H1 (cell line): ENCODE measurements around the gene SEC24B. TPM values are rescaled to one million over a fixed set of nuclear protein-coding genes. Genes with fewer than 3 reads are reported as not detected.
A peak's percentile ranks its signal among the peaks of the same experiment; 100 is the strongest.

Experiments used
- CTCF ChIA-PET: fragments of 300-600 bp; sonication (Branson Sonifier 250); formaldehyde crosslinking; loops from one replicate; lab custom pipeline; 2021; ENCODE audit not compliant: partially characterized antibody; lab: Charles Lee
- POLR2A ChIA-PET: fragments of 300-600 bp; sonication (Branson Sonifier 250); formaldehyde crosslinking; loops from one replicate; lab custom pipeline; 2021; ENCODE audit warnings: inconsistent platforms; ENCODE audit not compliant: partially characterized antibody; lab: Charles Lee
- DNase-seq, 2 experiments: peaks; one replicate each; pipeline versions ENCODE4 v3.0.0 to v3.0.0-alpha.2; 2010 to 2022; ENCODE audit warnings: low spot score in 2 of 2, low read depth in 1 of 2, mixed read lengths in 1 of 2
- FAIRE-seq: peaks from 2 replicates; lab custom pipeline; 2011; peaks lifted over from hg19 to GRCh38; lab: Jason Lieb, UNC
- H2AFZ ChIP-seq: 2 replicates; pipeline ENCODE4 v1.8.1; 2012; ENCODE audit warnings: low read length, inconsistent platforms
- H2AK5ac ChIP-seq: 2 replicates; pipeline ENCODE4 v1.6.1; 2013; ENCODE audit warnings: low read depth, low read length
- H2BK120ac ChIP-seq: replicated peaks from 2 replicates; pipeline ENCODE3; 2013; ENCODE audit warnings: low read depth, low read length, inconsistent platforms
- H2BK12ac ChIP-seq: 2 replicates; pipeline ENCODE4 v1.6.1; 2013; ENCODE audit warnings: low read depth, low read length
- H2BK15ac ChIP-seq: 2 replicates; pipeline ENCODE4 v1.6.1; 2013; ENCODE audit warnings: low read length
- H2BK20ac ChIP-seq: 2 replicates; pipeline ENCODE4 v1.6.1; 2013; ENCODE audit warnings: low read length
- H2BK5ac ChIP-seq: 2 replicates; pipeline ENCODE4 v1.6.1; 2013; ENCODE audit warnings: low read depth, low read length
- H3K14ac ChIP-seq: 2 replicates; pipeline ENCODE4 v1.6.1; 2013; ENCODE audit warnings: inconsistent platforms; ENCODE audit not compliant: insufficient read length
- H3K18ac ChIP-seq: 2 replicates; pipeline ENCODE4 v1.6.1; 2013; ENCODE audit warnings: low read length; ENCODE audit errors: extremely low read depth
- H3K23ac ChIP-seq: 2 replicates; pipeline ENCODE4 v1.6.1; 2013; ENCODE audit warnings: inconsistent platforms; ENCODE audit not compliant: insufficient read length
- H3K23me2 ChIP-seq: 2 replicates; pipeline ENCODE4 v1.6.1; 2013; ENCODE audit warnings: low read depth, low read length
- H3K27ac ChIP-seq: 2 replicates; pipeline ENCODE4 v1.6.1; 2011; ENCODE audit warnings: low read depth, low read length, inconsistent platforms
- H3K27me3 ChIP-seq, 4 experiments: replicated peaks in 1 of 4; 1 replicate in 1 of 4; 2 replicates in 3 of 4; pipeline versions ENCODE4 v1.6.1 to v1.8.1; 2011 to 2013; ENCODE audit warnings: low read length in 3 of 4, mild to moderate bottlenecking in 3 of 4, inconsistent platforms in 2 of 4, mixed read lengths in 2 of 4, moderate library complexity in 1 of 4; ENCODE audit not compliant: control insufficient read depth in 3 of 4, insufficient read depth in 3 of 4; ENCODE audit errors: extremely low read depth in 1 of 4
- H3K36me3 ChIP-seq, 4 experiments: 2 replicates each; pipeline versions ENCODE4 v1.6.1 to v1.8.1; 2011 to 2013; ENCODE audit warnings: mild to moderate bottlenecking in 4 of 4, low read length in 3 of 4, moderate library complexity in 2 of 4, control low read depth in 1 of 4, inconsistent platforms in 1 of 4; ENCODE audit not compliant: insufficient read depth in 4 of 4, control insufficient read depth in 2 of 4
- H3K4ac ChIP-seq: replicated peaks from 2 replicates; pipeline ENCODE3; 2013; ENCODE audit warnings: low read length, low read depth, mixed read lengths, inconsistent platforms; ENCODE audit not compliant: insufficient read length
- H3K4me1 ChIP-seq, 4 experiments: replicated peaks in 1 of 4; 1 replicate in 1 of 4; 2 replicates in 3 of 4; pipeline versions ENCODE4 v1.6.1 to v1.8.1; 2011 to 2013; ENCODE audit warnings: low read length in 3 of 4, inconsistent platforms in 2 of 4, mixed read lengths in 1 of 4; ENCODE audit not compliant: insufficient read depth in 4 of 4, control insufficient read depth in 3 of 4
- H3K4me2 ChIP-seq, 2 experiments: 2 replicates each; pipeline versions ENCODE4 v1.6.1 to v1.8.1; 2011 to 2013; ENCODE audit warnings: low read depth in 2 of 2, low read length in 2 of 2, control low read depth in 1 of 2, inconsistent platforms in 1 of 2, mild to moderate bottlenecking in 1 of 2; ENCODE audit not compliant: insufficient read depth in 1 of 2
- H3K4me3 ChIP-seq, 4 experiments: fragments of 200-600, 300-600 bp in 1 of 4; sonication (generic), shearing (Covaris generic), sonication (Bioruptor Twin) in 1 of 4; 2 replicates each; pipeline versions ENCODE4 v1.5.1 to v1.8.1; 2011 to 2016; ENCODE audit warnings: low read length in 4 of 4, low read depth in 3 of 4, control low read depth in 2 of 4, inconsistent platforms in 2 of 4, mild to moderate bottlenecking in 2 of 4, mixed read lengths in 1 of 4, moderate library complexity in 1 of 4; ENCODE audit not compliant: insufficient read depth in 2 of 4; ENCODE audit errors: extremely low read depth in 1 of 4
- H3K56ac ChIP-seq: replicated peaks from 2 replicates; pipeline ENCODE3; 2013; ENCODE audit warnings: low read depth, mild to moderate bottlenecking, mixed read lengths, low read length, inconsistent platforms; ENCODE audit not compliant: insufficient read length
- H3K79me1 ChIP-seq: 2 replicates; pipeline ENCODE4 v1.6.1; 2013; ENCODE audit warnings: low read depth, low read length, control low read depth
- H3K79me2 ChIP-seq, 2 experiments: 2 replicates each; pipeline versions ENCODE4 v1.6.1 to v1.8.1; 2012 to 2013; ENCODE audit warnings: low read length in 2 of 2, mild to moderate bottlenecking in 2 of 2, inconsistent platforms in 1 of 2; ENCODE audit not compliant: insufficient read depth in 2 of 2, control insufficient read depth in 1 of 2
- H3K9ac ChIP-seq, 4 experiments: replicated peaks in 1 of 4; 1 replicate in 1 of 4; 2 replicates in 3 of 4; pipeline versions ENCODE4 v1.6.1 to v1.8.1; 2011 to 2013; ENCODE audit warnings: low read depth in 3 of 4, low read length in 3 of 4, control low read depth in 2 of 4, mild to moderate bottlenecking in 2 of 4, moderate library complexity in 2 of 4, inconsistent platforms in 1 of 4; ENCODE audit errors: extremely low read depth in 1 of 4
- H3K9me3 ChIP-seq, 2 experiments: 2 replicates each; pipeline versions ENCODE4 v1.6.1 to v1.8.1; 2012 to 2013; ENCODE audit warnings: mild to moderate bottlenecking in 2 of 2, moderate library complexity in 2 of 2, control low read depth in 1 of 2, inconsistent platforms in 1 of 2, low read depth in 1 of 2, low read length in 1 of 2, mixed read lengths in 1 of 2; ENCODE audit not compliant: insufficient read depth in 2 of 2
- H4K20me1 ChIP-seq, 2 experiments: replicated peaks in 1 of 2; 2 replicates each; pipeline versions ENCODE3 to v1.8.1; 2011 to 2013; ENCODE audit warnings: inconsistent platforms in 2 of 2, low read length in 2 of 2, mild to moderate bottlenecking in 1 of 2; ENCODE audit not compliant: insufficient read depth in 2 of 2, control insufficient read depth in 1 of 2
- H4K5ac ChIP-seq: 2 replicates; pipeline ENCODE4 v1.6.1; 2013; ENCODE audit warnings: low read length, low read depth, mixed read lengths, inconsistent platforms; ENCODE audit not compliant: insufficient read length
- H4K8ac ChIP-seq: 2 replicates; pipeline ENCODE4 v1.8.0; 2013; ENCODE audit warnings: mild to moderate bottlenecking, moderate library complexity, low read length, inconsistent platforms; ENCODE audit not compliant: insufficient read depth; ENCODE audit errors: extremely low read depth
- H4K91ac ChIP-seq: replicated peaks from 2 replicates; pipeline ENCODE3; 2013; ENCODE audit warnings: low read length, mixed read lengths, inconsistent platforms; ENCODE audit not compliant: insufficient read length
- CBX5 ChIP-seq: fragments of 300-800, 300-1000 bp; sonication (generic); IDR thresholded peaks from 2 replicates; pipeline ENCODE4 v1.7.1; 2016; ENCODE audit warnings: antibody characterized with exemption, low read length, low read depth
- CEBPB ChIP-seq: IDR thresholded peaks from 2 replicates; pipeline ENCODE4 v1.6.1; 2012; ENCODE audit warnings: low read depth, low read length
- CHD2 ChIP-seq: IDR thresholded peaks from 2 replicates; pipeline ENCODE4 v1.6.1; 2012; ENCODE audit warnings: low read length, improper control_type of control experiment
- EZH2 ChIP-seq: fragments of 200-600 bp; sonication (generic); IDR thresholded peaks from 2 replicates; pipeline ENCODE4 v1.7.1; 2012; ENCODE audit warnings: low read depth, mild to moderate bottlenecking, moderate library complexity, low read length, inconsistent platforms; ENCODE audit not compliant: severe bottlenecking
- HDAC2 ChIP-seq, 2 experiments: fragments of 300-600 bp in 1 of 2; sonication (generic) in 1 of 2; IDR thresholded peaks; 2 replicates each; pipeline ENCODE4 v1.6.1; 2011 to 2012; ENCODE audit warnings: low read depth in 2 of 2, low read length in 2 of 2, mild to moderate bottlenecking in 2 of 2, moderate library complexity in 2 of 2, borderline replicate concordance in 1 of 2, inconsistent platforms in 1 of 2
- JUND ChIP-seq: IDR thresholded peaks from 2 replicates; pipeline ENCODE4 v1.6.1; 2011; ENCODE audit warnings: mild to moderate bottlenecking, improper control_type of control experiment, low read length
- NRF1 ChIP-seq: IDR thresholded peaks from 2 replicates; pipeline ENCODE4 v1.6.1; 2011; ENCODE audit warnings: mild to moderate bottlenecking, low read depth, low read length, improper control_type of control experiment
- RXRA ChIP-seq: IDR thresholded peaks from 2 replicates; pipeline ENCODE4 v1.6.1; 2011; ENCODE audit warnings: low read depth, mild to moderate bottlenecking, low read length, moderate library complexity; ENCODE audit not compliant: insufficient read depth
- SIRT6 ChIP-seq: IDR thresholded peaks from one replicate; pipeline ENCODE4 v1.7.1; 2012; ENCODE audit warnings: low read length, inconsistent platforms
- SIX5 ChIP-seq: IDR thresholded peaks from 2 replicates; pipeline ENCODE4 v1.6.1; 2011; ENCODE audit warnings: mild to moderate bottlenecking, low read depth, low read length
- SUZ12 ChIP-seq: fragments of 200-600 bp; sonication (generic); IDR thresholded peaks from 2 replicates; pipeline ENCODE4 v1.6.1; 2012; ENCODE audit warnings: mild to moderate bottlenecking, inconsistent platforms, low read length, moderate library complexity, mixed read lengths
- TEAD4 ChIP-seq: IDR thresholded peaks from 2 replicates; pipeline ENCODE4 v1.6.1; 2012; ENCODE audit warnings: low read depth, low read length, inconsistent platforms, mixed read lengths
- WGBS, 2 experiments: shearing (Covaris generic) in 1 of 2; methylation state at CpG; one replicate each; pipeline versions ENCODE4 v1.1.6 to v1.1.7; 2013 to 2015; ENCODE audit warnings: low lambda C conversion rate in 2 of 2, mixed read lengths in 2 of 2, inconsistent platforms in 1 of 2, low coverage in 1 of 2, missing lambda C conversion rate in 1 of 2; ENCODE audit not compliant: insufficient replicate concordance in 2 of 2, insufficient coverage in 1 of 2, insufficient read length in 1 of 2; ENCODE audit errors: extremely low coverage in 1 of 2, missing lambda C conversion rate in 1 of 2; 5-methylcytosine and 5-hydroxymethylcytosine counted together
- polyA plus RNA-seq, 7 experiments: library from polyadenylated mRNA; depleted of rRNA in 3 of 7; stranded (reverse) in 5 of 7; unstranded in 2 of 7; fragments of >200 nt in 5 of 7; fragments of 200-250 nt in 2 of 7; gene quantifications; 1 replicate in 5 of 7; 2 replicates in 1 of 7; 4 replicates in 1 of 7; pipeline versions ENCODE4 v1.2.1 to v1.2.3, GENCODE V29; 2011 to 2013; ENCODE audit warnings: missing spikeins in 2 of 7, mixed read lengths in 2 of 7
- total RNA-seq: library from RNA; stranded (reverse); fragmentation: NEBNext Ultra II Directional; extraction: Animal tissue kit (Norgen Biotek cat#: 25700); gene quantifications from 2 replicates; pipeline ENCODE4 v1.2.1, GENCODE V29; 2021

The SEC24B gene
- total and polyA plus RNA-seq, 2 of the 8 experiments (the other 6 are each of a cell fraction or from before 2014, with no cell fraction given): 25.6 to 30.9 TPM

GRCh38 chr4:109559983-109560686 lies 126.5 kb downstream of the SEC24B start, which contains the start of gene MCUB:
Gene MCUB, plus strand, starts transcription at chr4:109560246. Its CDS starts 92 bp downstream, at chr4:109560338.
- Histone ChIP-seq H4K20me1 (no peaks in the 10 kb centered on the region), H3K27me3 (no peaks in the 10 kb centered on the region; a peak in 1 of 7 replicates), H3K4me3 (peak within 1 kb of the TSS; percentile 66 to 93 (median 78)), H3K4ac (no peak within 1 kb of the TSS), H2BK20ac (no peak within 1 kb of the TSS), H3K56ac (peak within 1 kb of the TSS; percentile 62), H4K8ac (peak within 1 kb of the TSS; percentile 94), H2AK5ac (no peak within 1 kb of the TSS), H3K79me1 (no peaks in the 10 kb centered on the region), H2BK15ac (no peak within 1 kb of the TSS; the same call in 1 of the 2 replicates), H2BK12ac (0 out of 2 replicates have a peak within 1 kb of the TSS, but pooled peaks have one; percentile 42), H3K18ac (peak within 1 kb of the TSS; percentile 89), H3K9ac (peak within 1 kb of the TSS; percentile 66 to 83 (median 74)), H2BK120ac (no peak within 1 kb of the TSS), H3K23me2 (peaks cover 11% of the 10 kb centered on the region), H3K27ac (peak within 1 kb of the TSS; percentile 54; the same call in 1 of the 2 replicates), H4K91ac (no peak within 1 kb of the TSS), H3K4me2 (peak within 1 kb of the TSS; percentile 89 to 96), H3K79me2 (no peaks in the 10 kb centered on the region), H2BK5ac (peak within 1 kb of the TSS; percentile 78; the same call in 1 of the 2 replicates), H4K5ac (peak within 1 kb of the TSS; percentile 32), H3K23ac (no peak within 1 kb of the TSS), H2AFZ (peak within 1 kb of the TSS; percentile 98), H3K4me1 (peaks cover 0 to 4% (median 0%) of the 10 kb centered on the region in 4 experiments; a peak in 1 of 7 replicates), H3K14ac (no peak within 1 kb of the TSS), H3K9me3 (peaks cover 2 to 9% of the 10 kb centered on the region in 2 experiments; a peak in 1 of 4 replicates), H3K36me3 (no peaks in the 10 kb centered on the region; a peak in 1 of 8 replicates)
- CTCF ChIA-PET: interaction anchor here (1.0 to 2.5 kb wide), 2 partner anchors 127 to 143 kb away, joined by 3 to 8 read pairs; partner anchors contain the start of genes CASP6 and SEC24B
- WGBS, 2 experiments: 1% methylated on average over 64 of the region's 73 CpGs; no CpG with 5 or more reads in 1 of the 2 experiments
- peak; percentile 61 to 84 for DNase-seq
- POLR2A ChIA-PET: interaction anchor here (0.8 to 2.0 kb wide), 3 partner anchors 8 to 127 kb away, joined by 3 to 6 read pairs (median 3); no protein-coding TSS in a partner anchor
- FAIRE-seq: no peak
- TF ChIP-seq HDAC2 (IDR thresholded peaks at IDR 0.05; ENCODE audit: borderline replicate concordance in 1 of 2, low read depth in 2 of 2, low read length in 2 of 2) (no peak), JUND (no peak), CHD2 (no peak), SUZ12 (0 out of 2 replicates have a peak, but pooled peaks have one; percentile 13), SIRT6 (no peak), RXRA (no peak), EZH2 (peak; percentile 6), CEBPB (no peak), CBX5 (no peak), TEAD4 (no peak), SIX5 (no peak), NRF1 (no peak)
